Skin of body (tissue), 2 donors: ENCODE data around the gene USP9Y. TPM values are rescaled to one million over a fixed set of nuclear protein-coding genes. Genes with fewer than 3 reads are reported as not detected.
"Not testable (repeated sequence)": the region's sequence is repeated elsewhere in the genome, so short reads cannot be mapped to it uniquely, and the experiment has no call there.

Source experiments
- DNase-seq: peaks from one replicate; lab custom pipeline; 2025; lab: John Stamatoyannopoulos, UW
- total RNA-seq: library from RNA; depleted of rRNA; stranded (reverse); fragments of >200 nt; gene quantifications from one replicate; pipeline ENCODE4 v1.2.3, GENCODE V29; 2014

Gene USP9Y, protein sequence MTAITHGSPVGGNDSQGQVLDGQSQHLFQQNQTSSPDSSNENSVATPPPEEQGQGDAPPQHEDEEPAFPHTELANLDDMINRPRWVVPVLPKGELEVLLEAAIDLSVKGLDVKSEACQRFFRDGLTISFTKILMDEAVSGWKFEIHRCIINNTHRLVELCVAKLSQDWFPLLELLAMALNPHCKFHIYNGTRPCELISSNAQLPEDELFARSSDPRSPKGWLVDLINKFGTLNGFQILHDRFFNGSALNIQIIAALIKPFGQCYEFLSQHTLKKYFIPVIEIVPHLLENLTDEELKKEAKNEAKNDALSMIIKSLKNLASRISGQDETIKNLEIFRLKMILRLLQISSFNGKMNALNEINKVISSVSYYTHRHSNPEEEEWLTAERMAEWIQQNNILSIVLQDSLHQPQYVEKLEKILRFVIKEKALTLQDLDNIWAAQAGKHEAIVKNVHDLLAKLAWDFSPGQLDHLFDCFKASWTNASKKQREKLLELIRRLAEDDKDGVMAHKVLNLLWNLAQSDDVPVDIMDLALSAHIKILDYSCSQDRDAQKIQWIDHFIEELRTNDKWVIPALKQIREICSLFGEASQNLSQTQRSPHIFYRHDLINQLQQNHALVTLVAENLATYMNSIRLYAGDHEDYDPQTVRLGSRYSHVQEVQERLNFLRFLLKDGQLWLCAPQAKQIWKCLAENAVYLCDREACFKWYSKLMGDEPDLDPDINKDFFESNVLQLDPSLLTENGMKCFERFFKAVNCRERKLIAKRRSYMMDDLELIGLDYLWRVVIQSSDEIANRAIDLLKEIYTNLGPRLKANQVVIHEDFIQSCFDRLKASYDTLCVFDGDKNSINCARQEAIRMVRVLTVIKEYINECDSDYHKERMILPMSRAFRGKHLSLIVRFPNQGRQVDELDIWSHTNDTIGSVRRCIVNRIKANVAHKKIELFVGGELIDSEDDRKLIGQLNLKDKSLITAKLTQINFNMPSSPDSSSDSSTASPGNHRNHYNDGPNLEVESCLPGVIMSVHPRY (N-terminal part only)
- total RNA-seq: 0.10 TPM

GRCh38 chrY:12701181-12701695 is at the start of gene USP9Y:
Gene USP9Y, plus strand, starts transcription at chrY:12701231. Its CDS starts 8,217 bp downstream, at chrY:12709448.
- DNase-seq: no peak

GRCh38 chrY:12651621-12652036 is 49.4 kb upstream of the USP9Y start:
- no peak for DNase-seq

GRCh38 chrY:12661745-12662681 is 39.0 kb upstream of the USP9Y start:
- no peak for DNase-seq

DNA sequence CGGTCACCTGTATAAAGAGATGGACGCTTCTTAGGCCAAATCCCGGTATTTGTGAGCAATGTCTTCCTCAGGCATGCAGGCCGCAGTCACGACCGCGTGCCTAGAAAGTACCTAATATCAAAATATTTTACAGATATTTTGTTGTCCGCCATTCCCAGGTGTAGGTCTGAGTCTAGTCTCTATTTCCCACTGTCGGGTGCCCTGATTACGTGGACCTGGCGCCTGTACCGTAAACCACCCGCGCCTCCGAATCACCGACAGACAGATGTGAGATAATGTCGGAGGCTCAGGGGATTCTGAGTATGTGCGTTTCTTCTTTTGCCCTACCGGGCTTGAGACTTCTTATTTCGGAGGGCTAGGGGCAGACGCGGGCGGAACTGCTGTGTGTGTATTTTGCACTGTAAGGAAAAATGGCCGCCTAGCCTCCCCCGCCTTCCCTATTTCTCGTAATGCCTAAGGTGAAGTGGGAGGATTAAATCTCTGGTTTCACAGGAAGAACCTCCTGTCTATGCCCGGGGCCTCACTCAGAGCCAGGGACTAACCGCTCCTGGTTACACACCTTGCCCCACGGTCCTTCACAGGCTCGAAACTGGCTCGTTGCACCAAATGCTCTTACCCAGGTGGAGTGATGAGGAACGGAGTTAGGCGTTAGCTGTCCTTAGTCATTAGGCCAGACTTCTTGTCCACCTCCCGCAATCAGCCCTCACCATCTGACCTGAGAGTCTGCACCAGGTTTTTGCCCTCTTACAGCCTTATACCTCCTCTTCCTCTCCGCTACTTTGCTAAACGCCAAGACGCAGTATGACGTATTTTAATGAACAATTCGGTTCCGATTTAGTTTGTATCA is 38.1 kb upstream of the USP9Y start:
- no peak for DNase-seq

DNA sequence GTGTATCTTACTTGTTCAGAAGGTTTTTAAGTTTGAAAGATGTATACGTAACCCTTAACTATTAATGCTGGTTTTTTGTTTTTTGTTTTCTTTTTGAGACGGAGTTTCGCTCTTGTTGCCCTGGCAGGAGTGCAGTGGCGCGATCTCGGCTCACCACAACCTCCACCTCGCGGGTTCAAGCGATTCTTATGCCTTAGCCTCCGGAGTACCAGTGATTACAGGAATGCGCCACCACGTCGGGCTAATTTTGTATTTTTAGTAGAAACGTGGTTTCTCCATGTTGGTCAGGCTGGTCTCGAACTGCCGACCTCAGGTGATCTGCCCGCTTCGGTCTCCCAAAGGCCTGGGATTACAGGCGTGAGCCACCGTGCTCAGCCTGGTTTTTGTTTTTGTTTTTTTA is 37.2 kb upstream of the USP9Y start:
- not testable (repeated sequence) for DNase-seq

DNA sequence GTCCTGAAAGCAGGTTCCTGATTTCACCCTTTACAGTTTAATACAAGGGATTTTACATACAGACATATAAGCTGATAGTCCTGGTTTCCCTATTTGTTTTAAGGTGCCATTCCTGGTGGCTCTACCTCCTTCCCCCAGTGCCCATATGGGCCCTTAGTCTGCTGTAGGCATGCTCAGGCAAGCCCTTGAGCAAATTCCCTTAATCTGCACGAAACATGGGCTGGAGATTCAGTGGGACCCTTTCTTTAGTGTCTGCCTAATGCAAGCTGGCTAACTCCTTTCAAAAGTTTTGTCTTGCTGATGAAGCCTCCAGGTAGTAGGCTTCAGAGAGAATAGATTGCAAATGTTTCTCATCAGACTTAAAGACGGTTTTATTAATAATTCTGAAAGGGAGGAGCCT is 22.9 kb upstream of the USP9Y start:
- DNase-seq: no peak

DNA sequence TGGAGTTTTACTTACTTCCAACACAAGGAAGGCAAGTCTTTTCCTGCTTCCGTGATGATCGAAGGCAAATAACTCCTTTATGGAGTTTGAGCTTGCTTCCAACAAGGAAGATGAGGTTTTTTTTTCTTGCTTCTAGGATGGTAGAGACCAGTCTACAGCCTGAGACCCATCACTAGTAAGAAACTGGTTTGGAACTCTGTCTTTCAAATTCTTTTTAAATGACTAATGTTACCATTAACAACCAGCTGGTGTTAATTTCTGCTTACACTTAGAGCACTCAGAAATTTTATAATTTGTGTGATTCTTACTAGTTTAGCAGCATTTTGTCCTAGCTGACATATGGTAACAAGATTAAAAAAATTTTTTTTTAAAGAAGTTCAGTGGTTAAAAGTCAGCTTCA is 19.5 kb upstream of the USP9Y start:
- no peak for DNase-seq

DNA sequence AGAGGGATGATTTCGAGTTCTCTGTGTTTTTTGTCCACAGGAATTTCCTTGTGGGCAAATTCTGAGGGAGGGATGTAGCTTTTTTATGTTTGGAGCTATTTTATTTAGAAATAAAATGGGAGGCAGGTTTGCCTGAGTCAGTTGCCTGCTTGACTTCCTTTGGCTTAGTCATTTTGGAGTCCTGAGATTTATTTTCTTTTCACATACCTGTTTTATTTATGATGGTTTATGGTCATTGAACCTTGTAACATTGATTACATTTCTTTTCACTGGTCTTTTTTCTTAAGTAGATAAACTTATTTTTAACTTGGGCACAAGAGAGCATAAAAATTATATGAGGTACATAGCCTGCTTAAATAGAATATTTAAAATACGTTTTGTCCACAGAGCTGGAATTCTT is 12.7 kb upstream of the USP9Y start:
- no peak for DNase-seq

DNA sequence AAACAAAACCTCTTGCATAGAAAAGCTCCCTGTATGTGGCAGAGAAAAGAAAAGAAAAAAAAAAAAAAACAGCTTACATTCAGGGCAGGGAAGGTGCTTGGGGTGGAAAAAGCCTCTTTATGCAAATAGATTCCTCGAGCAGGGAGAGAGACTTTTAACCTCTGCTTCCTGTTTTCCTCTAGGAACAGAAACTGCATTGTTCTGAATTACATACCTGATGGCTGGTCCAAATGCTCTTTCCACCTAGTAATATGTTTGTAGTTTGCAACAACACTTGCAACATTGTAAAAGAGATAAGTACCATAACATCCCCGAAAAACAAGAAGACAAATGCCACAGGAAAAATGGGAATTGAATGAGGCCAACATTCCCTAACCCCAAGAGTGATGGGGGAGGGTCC is 944 bp upstream of the USP9Y start:
- no peak for DNase-seq

DNA sequence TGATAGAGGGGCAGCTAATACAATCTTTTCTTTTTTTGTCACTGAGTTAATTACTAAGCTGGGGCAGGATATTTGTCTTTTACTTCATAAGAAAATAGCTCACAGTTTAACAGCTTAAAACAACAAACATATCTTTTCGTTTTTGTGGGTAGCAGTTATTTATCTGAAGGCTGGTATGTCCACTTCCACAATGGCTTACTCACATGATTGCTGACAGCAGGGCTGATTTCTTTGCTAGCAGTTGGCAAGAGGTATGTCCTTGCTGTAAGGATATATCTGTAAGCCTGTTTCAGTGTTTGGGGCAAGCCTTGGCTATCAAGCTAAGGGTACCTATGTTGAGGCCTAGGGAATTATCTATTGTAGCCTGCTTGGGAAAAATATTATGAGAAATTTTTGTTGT is 1.1 kb downstream of the USP9Y start:
- DNase-seq: no peak

DNA sequence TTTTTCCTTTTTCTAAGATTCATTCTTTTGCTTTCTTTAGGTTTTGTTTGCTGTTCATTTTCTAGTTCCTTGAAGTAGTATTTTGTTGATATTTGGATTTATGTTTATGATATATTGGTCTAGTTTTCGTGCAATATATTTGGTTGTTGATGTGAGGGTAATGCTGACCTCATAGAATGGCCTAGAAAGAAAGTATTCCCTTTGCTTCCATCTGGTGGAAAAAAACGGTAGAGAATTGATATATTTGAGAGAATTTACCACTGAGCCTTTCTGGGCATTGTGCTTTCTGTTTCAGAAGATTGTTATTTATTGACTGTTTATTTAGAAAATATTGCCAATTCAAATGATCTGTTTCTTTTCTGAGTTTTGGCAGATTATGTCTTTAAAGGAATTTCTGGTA is 9.4 kb downstream of the USP9Y start:
- no peak for DNase-seq

DNA sequence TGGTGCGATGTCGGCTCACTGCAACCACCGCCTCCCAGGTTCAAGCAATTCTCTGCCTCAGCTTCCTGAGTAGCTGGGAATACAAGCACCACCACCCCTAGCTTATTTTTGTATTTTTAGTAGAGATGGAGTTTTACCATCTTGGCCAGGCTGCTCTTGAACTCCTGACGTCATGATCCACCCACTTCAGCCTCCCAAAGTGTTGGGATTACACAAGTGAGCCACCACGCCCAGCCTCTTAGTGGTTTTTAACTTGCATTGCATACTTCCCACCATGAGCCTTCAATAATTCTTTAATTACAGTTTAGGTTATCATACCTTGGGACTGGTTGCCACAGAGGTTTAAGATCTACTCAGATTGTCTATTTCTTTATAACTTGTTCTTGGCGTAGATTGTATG is 14.3 kb downstream of the USP9Y start:
- no peak for DNase-seq

DNA sequence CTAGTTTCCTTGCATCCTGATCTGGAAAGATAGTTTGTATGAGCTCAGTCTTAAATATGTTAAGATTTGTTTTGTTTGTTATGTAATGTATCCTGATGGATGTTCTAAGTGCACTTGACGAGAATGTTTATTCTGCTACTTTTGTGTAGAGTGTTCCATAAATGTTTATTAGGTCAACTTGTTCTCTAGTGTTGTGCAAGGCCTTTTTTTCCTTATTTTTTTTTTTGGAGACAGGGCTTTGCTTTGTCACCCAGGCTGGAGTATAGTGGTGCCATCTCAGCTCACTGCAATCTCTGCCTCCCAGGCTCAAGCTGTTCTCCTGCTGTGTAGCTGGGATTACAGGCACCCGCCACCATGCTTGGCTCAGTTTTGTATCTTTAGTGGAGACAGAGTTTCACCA is 28.7 kb downstream of the USP9Y start:
- no peak for DNase-seq

- no peak for DNase-seq
Measured at GRCh38 chrY:12733625-12734024, 32.6 kb downstream of the USP9Y start.

DNA sequence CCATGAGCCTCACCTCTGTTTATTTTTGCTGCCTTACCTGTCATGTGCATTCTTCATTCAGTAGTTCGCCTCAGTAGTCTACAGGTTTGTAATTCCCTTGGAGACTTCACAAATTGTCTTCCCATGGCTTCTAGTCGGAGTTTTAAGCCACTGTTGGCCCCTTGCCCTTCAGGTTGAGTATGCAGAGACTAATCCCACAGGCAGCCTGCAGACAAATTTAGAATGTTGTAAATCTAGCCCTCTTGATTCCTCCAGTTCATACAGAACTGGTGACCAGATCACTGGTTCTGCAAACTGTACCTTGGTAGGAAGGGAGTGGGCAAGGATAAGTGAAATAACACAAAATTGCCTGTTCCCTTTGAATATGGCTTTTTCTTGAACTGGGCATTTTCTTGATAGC is 33.0 kb downstream of the USP9Y start:
- no peak for DNase-seq

DNA sequence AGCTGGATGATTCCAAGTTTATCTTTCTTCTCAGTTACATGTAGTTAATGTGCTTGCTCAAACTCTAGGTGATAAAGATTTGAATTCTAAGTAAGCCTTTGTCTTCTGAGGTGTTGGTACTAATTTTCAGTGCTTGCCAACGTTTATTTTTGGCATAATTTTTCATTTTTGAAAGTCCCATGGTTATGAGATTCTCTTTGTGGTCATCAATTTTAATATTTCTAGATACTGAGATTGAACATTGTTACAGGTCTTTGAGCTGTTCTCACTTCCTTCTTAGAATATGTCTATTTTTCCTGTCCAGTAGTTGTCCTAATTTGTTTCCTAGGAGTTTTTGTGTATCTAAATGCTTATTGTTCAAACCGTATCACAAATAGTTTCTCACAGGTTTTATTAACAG is 40.4 kb downstream of the USP9Y start:
- no peak for DNase-seq

DNA sequence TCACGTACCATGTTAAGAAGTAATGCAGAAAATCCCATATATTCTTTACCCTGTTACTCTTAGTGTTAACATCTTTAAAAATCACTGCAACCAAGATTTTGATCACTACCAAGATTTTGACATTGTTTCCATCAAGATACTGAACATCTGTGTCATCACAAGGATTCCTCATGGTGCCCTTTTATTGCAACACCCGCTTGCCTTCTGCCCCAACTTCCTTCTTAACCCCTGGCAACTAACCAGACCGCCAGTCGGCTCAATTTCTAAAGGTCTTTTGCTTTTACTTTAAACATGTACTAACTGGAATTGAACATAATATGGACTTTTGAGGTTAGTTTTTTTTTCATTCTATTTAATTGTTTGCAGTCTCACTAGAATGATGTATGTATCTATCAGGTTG is 41.7 kb downstream of the USP9Y start:
- DNase-seq: no peak

GRCh38 chrY:12744091-12744490 is 43.1 kb downstream of the USP9Y start:
- no peak for DNase-seq

GRCh38 chrY:12749293-12749692 is 48.3 kb downstream of the USP9Y start:
- DNase-seq: no peak

- no peak for DNase-seq
Measured at GRCh38 chrY:12752856-12753255, 51.8 kb downstream of the USP9Y start.
